Nasal cavity respiratory epithelium epithelial cell of viscerocranial mucosa (primary cell): ENCODE data around the gene IFT172. TPM values are rescaled to one million over a fixed set of nuclear protein-coding genes. Genes with fewer than 3 reads are reported as not detected.

Source experiments
- total RNA-seq: library from RNA; depleted of rRNA; stranded (reverse); fragments of >200 nt; gene quantifications from 2 replicates; pipeline ENCODE4 v1.2.3, GENCODE V29; 2014

The IFT172 gene
- 5.1 and 11.4 TPM in 2 replicates for total RNA-seq

GRCh38 chr2:27489498-27490397 lies at the start of gene IFT172:
TSS of gene IFT172 (minus strand) at chr2:27489743. CDS start at chr2:27489653, 90 bp downstream.

GRCh38 chr2:27496357-27497287 lies 7.1 kb upstream of the IFT172 start, which contains the start of gene GCKR:
TSS of gene GCKR (plus strand) at chr2:27496839. CDS start at chr2:27496905, 66 bp downstream.

GRCh38 chr2:27494944-27495554 lies 5.5 kb upstream of the IFT172 start, which contains the start of gene FNDC4:
TSS of gene FNDC4 (minus strand) at chr2:27495200. CDS start at chr2:27494679, 521 bp downstream.

GRCh38 chr2:27441958-27442919 lies 47.3 kb downstream of the IFT172 start, which contains the start of gene KRTCAP3:
TSS of gene KRTCAP3 (plus strand) at chr2:27442381. CDS start at chr2:27442413, 32 bp downstream.

GRCh38 chr2:27428213-27428977 lies 61.1 kb downstream of the IFT172 start, which contains the start of gene NRBP1:
TSS of gene NRBP1 (plus strand) at chr2:27428631. CDS start at chr2:27433274, 4,643 bp downstream.

GRCh38 chr2:27409321-27410073 lies 80.0 kb downstream of the IFT172 start, which contains the start of gene PPM1G:
TSS of gene PPM1G (minus strand) at chr2:27409591. CDS start at chr2:27409422, 169 bp downstream.

Other genes starting within 250 kb of the IFT172 start
- gene SLC30A3, start 226.7 kb downstream of the IFT172 start, total RNA-seq: not detected in 2 replicates
- not detected in 2 replicates for gene DNAJC5G, start 214.3 kb downstream of the IFT172 start, total RNA-seq
- gene TRIM54, start 207.3 kb downstream of the IFT172 start, total RNA-seq: not detected in 2 replicates
- gene UCN, start 181.3 kb downstream of the IFT172 start, total RNA-seq: 1.0 and 1.1 TPM in 2 replicates
- 43.7 and 44.1 TPM in 2 replicates for gene MPV17, start 166.6 kb downstream of the IFT172 start, total RNA-seq
- gene GTF3C2, start 133.0 kb downstream of the IFT172 start, total RNA-seq: 26.0 and 33.6 TPM in 2 replicates
- gene EIF2B4, start 119.4 kb downstream of the IFT172 start, total RNA-seq: 28.6 and 32.8 TPM in 2 replicates
- 79.7 and 108 TPM in 2 replicates for gene SNX17, start 119.1 kb downstream of the IFT172 start, total RNA-seq
- 11.9 and 12.6 TPM in 2 replicates for gene ZNF513, start 109.0 kb downstream of the IFT172 start, total RNA-seq
- 115 and 118 TPM in 2 replicates for gene PPM1G, start 80.2 kb downstream of the IFT172 start, total RNA-seq
- 103 and 125 TPM in 2 replicates for gene NRBP1, start 61.1 kb downstream of the IFT172 start, total RNA-seq
- gene KRTCAP3, start 47.4 kb downstream of the IFT172 start, total RNA-seq: 13.3 and 13.9 TPM in 2 replicates
- gene FNDC4, start 5.5 kb upstream of the IFT172 start, total RNA-seq: 2.8 and 6.8 TPM in 2 replicates
- under 0.01 TPM in 1 of 2 replicates, not detected in the other for gene GCKR, start 7.1 kb upstream of the IFT172 start, total RNA-seq
- gene ZNF512, start 93.3 kb upstream of the IFT172 start, total RNA-seq: 3.8 and 11.0 TPM in 2 replicates
- 0.68 and 1.2 TPM in 2 replicates for gene CCDC121, start 139.3 kb upstream of the IFT172 start, total RNA-seq
- 40.2 and 40.3 TPM in 2 replicates for gene GPN1, start 139.3 kb upstream of the IFT172 start, total RNA-seq
- 14.7 and 18.9 TPM in 2 replicates for gene SUPT7L, start 173.9 kb upstream of the IFT172 start, total RNA-seq
- gene SLC4A1AP, start 174.1 kb upstream of the IFT172 start, total RNA-seq: 34.1 and 40.3 TPM in 2 replicates